ENCODE data around the gene GNGT2. TPM values are rescaled to one million over a fixed set of nuclear protein-coding genes. Genes with fewer than 3 reads are reported as not detected.

GNGT2 gene
- total and polyA plus RNA-seq, 4 donors: 0.23 to 2.2 (median 1.1) TPM

GRCh38 chr17:49219987-49220386 is 9.6 kb upstream of the GNGT2 start:
- Histone ChIP-seq H3K4me1 (ENCODE audit: control insufficient read depth in 4 of 4, insufficient read depth in 4 of 4, low read length in 3 of 4) (peaks cover 0 to 23% (median 8%) of the 10 kb centered on the region in 4 donors), H3K27ac (ENCODE audit: low read depth in 1 of 2, low read length in 2 of 2) (peak overlapping the region in 1 of 2 donors; percentile 73), H3K27me3 (ENCODE audit: control insufficient read depth in 4 of 4, insufficient read depth in 4 of 4, low read length in 3 of 4) (no peaks in the 10 kb centered on the region), H3K36me3 (ENCODE audit: control insufficient read depth in 4 of 4, insufficient read depth in 3 of 4, low read depth in 1 of 4, low read length in 3 of 4) (no peaks in the 10 kb centered on the region), H3K9me3 (ENCODE audit: control insufficient read depth in 4 of 4, low read length in 3 of 4) (no peaks in the 10 kb centered on the region), H3K9ac (ENCODE audit: low read depth in 1 of 2, low read length in 2 of 2) (no peak overlapping the region), H3K4me3 (ENCODE audit: low read depth in 1 of 3, low read length in 3 of 3) (no peak overlapping the region)
- 70% methylated on average over 15 of the region's 15 CpGs for WGBS
- TF ChIP-seq EGR1 (IDR thresholded peaks at IDR 0.05; ENCODE audit: low read depth in 2 of 2) (no peak), FOXA1 (IDR thresholded peaks at IDR 0.05) (no peak), MAX (IDR thresholded peaks at IDR 0.05) (no peak), ZBTB33 (IDR thresholded peaks at IDR 0.05) (no peak), FOXA2 (IDR thresholded peaks at IDR 0.05) (no peak), HNF4G (IDR thresholded peaks at IDR 0.05) (no peak)
- DNase-seq (ENCODE audit: low spot score): no peak

GRCh38 chr17:49218941-49219913 is 8.9 kb upstream of the GNGT2 start:
- H3K27me3 ChIP-seq (ENCODE audit: control insufficient read depth in 4 of 4, insufficient read depth in 4 of 4, low read length in 3 of 4): no peaks in the 10 kb centered on the region
- peaks cover 0 to 22% (median 4%) of the 10 kb centered on the region in 4 donors for H3K4me1 ChIP-seq (ENCODE audit: control insufficient read depth in 4 of 4, insufficient read depth in 4 of 4, low read length in 3 of 4)
- DNase-seq (ENCODE audit: low spot score): no peak
- no peaks in the 10 kb centered on the region for H3K36me3 ChIP-seq (ENCODE audit: control insufficient read depth in 4 of 4, insufficient read depth in 3 of 4, low read depth in 1 of 4, low read length in 3 of 4)
- H3K4me3 ChIP-seq (ENCODE audit: low read depth in 1 of 3, low read length in 3 of 3): no peak overlapping the region
- TF ChIP-seq YY1 (IDR thresholded peaks at IDR 0.05) (no peak), HNF4A (conservative IDR thresholded peaks at IDR 0.05) (no peak), NR2F2 (IDR thresholded peaks at IDR 0.05) (no peak), FOXA1 (IDR thresholded peaks at IDR 0.05) (no peak), ATF3 (IDR thresholded peaks at IDR 0.05) (no peak), EGR1 (IDR thresholded peaks at IDR 0.05; ENCODE audit: low read depth in 2 of 2) (no peak), FOXA2 (IDR thresholded peaks at IDR 0.05) (no peak)
- 36% methylated on average over 37 of the region's 37 CpGs for WGBS
- H3K9me3 ChIP-seq (ENCODE audit: control insufficient read depth in 4 of 4, low read length in 3 of 4): no peaks in the 10 kb centered on the region
- H3K27ac ChIP-seq (ENCODE audit: low read depth in 1 of 2, low read length in 2 of 2): peak overlapping the region in 1 of 2 donors; percentile 73
- no peak overlapping the region for H3K9ac ChIP-seq (ENCODE audit: low read depth in 1 of 2, low read length in 2 of 2)

GRCh38 chr17:49217651-49218413 is 7.5 kb upstream of the GNGT2 start:
- Histone ChIP-seq H3K9ac (ENCODE audit: low read depth in 1 of 2, low read length in 2 of 2) (no peak overlapping the region), H3K9me3 (ENCODE audit: control insufficient read depth in 4 of 4, low read length in 3 of 4) (no peaks in the 10 kb centered on the region), H3K27me3 (ENCODE audit: control insufficient read depth in 4 of 4, insufficient read depth in 4 of 4, low read length in 3 of 4) (no peaks in the 10 kb centered on the region), H3K36me3 (ENCODE audit: control insufficient read depth in 4 of 4, insufficient read depth in 3 of 4, low read depth in 1 of 4, low read length in 3 of 4) (no peaks in the 10 kb centered on the region), H3K27ac (ENCODE audit: low read depth in 1 of 2, low read length in 2 of 2) (peak overlapping the region in 1 of 2 donors; percentile 41), H3K4me1 (ENCODE audit: control insufficient read depth in 4 of 4, insufficient read depth in 4 of 4, low read length in 3 of 4) (peaks cover 0 to 12% (median 1%) of the 10 kb centered on the region in 4 donors), H3K4me3 (ENCODE audit: low read depth in 1 of 3, low read length in 3 of 3) (no peak overlapping the region)
- no peak for DNase-seq (ENCODE audit: low spot score)
- TF ChIP-seq ATF3 (IDR thresholded peaks at IDR 0.05): no peak
- TF ChIP-seq HNF4A (conservative IDR thresholded peaks at IDR 0.05): no peak
- peak; percentile 12 for TF ChIP-seq YY1 (IDR thresholded peaks at IDR 0.05)
- no peak for TF ChIP-seq MAX (IDR thresholded peaks at IDR 0.05)
- no peak for TF ChIP-seq FOXA1 (IDR thresholded peaks at IDR 0.05)
- no peak for TF ChIP-seq EGR1 (IDR thresholded peaks at IDR 0.05; ENCODE audit: low read depth in 2 of 2)
- no peak for TF ChIP-seq RAD21 (IDR thresholded peaks at IDR 0.05)
- TF ChIP-seq CTCF (IDR thresholded peaks at IDR 0.05; ENCODE audit: low read depth, low read length, missing input control): no peak
- 60% methylated on average over 17 of the region's 17 CpGs for WGBS

Data from liver (tissue), 9 donors.